NCI-H446 (cell line): ENCODE data around the gene TSC22D3.

Source experiments
- DNase-seq, 2 experiments: peaks; one replicate each; lab custom pipeline; 2025; lab: John Stamatoyannopoulos, UW

Gene TSC22D3

DNA sequence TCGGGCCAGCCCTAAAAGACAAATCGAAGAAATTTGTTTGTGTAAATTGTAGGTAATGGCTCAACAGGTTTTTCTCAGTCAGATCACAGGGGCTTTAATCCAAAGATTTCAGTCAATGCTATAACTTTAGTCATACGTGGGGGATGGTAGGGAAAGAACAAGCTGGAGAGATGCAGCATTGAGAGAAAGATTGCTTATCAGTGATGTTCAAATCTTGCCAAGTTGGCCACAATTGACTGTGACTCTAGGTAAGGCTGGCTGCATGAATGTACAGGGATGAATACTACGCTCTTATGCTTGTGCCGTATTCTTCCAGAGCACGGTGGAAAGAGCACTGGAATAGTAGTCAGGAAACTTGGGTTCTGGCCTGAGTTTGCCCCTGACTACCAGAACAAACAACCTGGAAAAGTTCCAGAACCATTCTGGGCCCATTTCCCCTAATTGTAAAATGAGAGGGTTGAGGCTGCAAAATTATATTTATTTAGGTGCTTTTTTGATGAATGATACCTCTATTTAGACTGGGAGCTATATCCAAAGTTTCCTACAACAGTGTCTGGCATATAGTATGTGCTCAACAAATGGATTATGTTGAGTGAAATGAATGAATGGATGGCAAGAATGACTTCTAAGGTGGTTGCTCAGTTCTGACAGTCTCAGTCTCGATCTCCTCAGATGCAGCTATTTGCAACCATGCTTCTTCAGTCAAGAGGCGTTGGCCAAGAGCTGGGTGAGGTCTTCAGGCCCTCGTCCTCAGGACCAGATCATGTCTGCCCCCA lies 44.4 kb downstream of the TSC22D3 start:
- no peak for DNase-seq

DNA sequence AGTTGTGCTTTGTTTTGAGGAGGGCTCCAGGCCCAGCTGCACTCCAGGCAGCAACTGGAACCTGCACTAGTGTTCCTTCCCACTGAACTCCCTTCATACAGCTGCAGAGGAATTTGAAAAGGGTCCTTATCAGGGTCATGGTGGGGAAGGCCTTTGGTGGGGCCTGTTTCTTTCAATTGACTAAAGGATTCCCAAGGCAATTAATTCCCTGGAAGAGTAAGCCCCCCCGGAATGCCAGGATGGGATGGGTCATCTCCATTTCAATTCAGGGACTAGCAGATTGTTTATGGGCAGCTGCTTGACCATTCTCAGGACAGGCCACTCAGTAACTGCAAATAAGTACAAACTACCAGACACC lies 45.3 kb downstream of the TSC22D3 start:
- no peak for DNase-seq

- DNase-seq: peak in 1 of 2 experiments; percentile 35
Observed at GRCh38 chrX:107729558-107730297, 45.9 kb downstream of the TSC22D3 start.

DNA sequence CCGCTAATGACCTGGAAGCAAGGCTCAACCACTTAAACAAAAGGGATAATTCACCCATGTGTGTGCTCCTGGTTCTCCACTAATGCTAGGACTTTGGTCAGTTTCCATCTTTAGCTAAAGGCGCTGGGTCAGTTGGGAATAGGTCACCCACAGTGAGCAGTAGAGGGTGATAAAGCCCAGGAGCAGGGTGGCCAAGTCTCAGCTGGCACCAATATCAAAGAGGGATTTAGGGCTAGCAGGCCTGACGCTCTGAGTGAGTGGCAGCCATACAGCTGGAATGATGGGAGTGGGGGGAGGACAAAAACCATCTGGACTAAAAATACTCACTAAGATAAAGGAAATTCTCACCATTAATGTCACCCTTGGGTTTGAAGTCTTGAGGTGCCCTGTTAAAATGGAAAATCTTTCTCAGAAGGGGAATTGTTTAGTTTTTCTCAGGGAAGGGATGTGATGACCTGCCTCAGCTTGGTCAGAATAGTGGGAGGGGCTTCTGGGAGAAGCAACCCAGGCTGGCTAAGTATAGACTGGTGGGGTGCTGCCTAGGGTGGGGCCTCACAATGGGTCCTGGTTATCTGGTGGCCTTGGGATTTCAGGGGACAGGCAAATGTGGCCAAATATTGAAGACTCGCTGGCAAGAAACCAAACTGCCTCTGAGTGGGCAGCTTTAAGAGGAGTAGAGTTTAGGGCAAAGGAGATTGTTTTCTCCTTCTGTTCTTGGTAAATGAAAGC lies 47.1 kb downstream of the TSC22D3 start:
- peak in 1 of 2 experiments; percentile 5 for DNase-seq

DNA sequence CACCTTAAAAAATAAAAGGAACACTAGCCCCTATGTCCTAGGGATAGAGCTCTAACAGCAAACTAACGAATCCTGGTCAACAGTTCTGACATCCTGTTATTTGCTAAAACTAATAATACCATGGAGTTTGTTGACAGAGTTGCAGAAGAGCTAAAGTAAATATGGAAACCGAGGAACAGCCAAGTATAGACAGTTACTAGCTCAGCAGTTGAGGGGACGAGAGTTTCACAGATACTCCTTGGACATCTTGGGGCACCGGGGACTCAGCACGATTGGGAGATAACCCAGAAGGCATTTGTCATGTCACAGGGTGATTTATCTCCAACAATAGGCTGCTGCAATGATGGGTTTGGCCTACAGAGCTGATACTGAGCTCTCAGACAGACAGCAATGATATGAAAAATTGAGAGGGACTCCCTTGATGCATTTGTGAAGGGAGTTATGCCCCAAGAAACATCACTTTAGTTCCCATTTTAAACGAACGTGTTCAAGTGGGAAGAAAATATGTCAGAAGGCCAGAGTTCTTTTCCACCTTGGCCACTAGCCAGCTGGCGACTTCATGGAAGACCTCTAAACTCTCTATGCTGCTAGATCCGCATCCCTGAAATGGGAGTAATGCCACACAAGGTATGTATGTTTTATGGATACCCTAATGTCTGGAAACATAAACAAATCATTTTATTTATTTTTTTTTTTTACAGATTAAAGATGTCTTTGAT lies 48.6 kb downstream of the TSC22D3 start:
- DNase-seq: peak in 1 of 2 experiments; percentile 2

DNA sequence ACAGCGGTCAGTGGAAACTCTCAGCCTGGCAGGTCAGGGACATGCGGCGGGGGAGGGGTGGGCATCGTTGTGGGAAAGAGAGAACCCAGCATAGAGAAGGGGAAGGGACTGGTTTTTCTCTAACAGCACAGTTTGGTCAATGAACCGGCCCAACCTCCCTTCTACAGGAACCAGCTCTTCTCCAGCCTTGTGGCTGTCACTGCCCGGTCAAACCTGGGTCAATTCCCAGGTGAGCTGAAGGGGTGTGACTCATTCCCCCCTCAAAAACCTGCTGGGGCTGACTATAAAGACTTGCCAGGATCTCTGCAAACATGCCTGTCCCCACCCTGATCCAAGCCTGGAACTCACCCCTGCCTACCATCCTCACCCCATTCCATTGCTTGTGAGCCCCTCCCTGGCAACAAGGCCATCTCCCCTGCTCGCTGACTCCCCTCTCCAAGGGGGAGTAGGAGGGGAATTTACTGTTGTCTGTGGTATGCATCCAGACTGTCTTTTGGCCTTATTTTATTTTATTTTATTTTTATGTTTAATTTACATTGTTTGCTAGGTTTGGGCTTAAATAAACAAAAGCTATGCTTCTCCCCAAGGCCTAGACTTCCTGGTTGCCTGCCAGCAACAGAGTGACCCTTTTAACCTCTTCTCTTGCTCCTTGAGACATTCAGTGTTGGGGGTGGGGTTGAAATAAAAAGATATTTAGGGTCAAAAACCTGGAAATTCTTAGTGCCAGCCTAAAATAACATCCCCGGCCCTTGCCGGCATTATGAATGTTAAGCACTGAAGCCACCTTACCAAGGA lies 49.6 kb downstream of the TSC22D3 start:
- no peak for DNase-seq

- peak in 1 of 2 experiments; percentile 28 for DNase-seq
Observed at GRCh38 chrX:107724653-107725052, 50.9 kb downstream of the TSC22D3 start.

DNA sequence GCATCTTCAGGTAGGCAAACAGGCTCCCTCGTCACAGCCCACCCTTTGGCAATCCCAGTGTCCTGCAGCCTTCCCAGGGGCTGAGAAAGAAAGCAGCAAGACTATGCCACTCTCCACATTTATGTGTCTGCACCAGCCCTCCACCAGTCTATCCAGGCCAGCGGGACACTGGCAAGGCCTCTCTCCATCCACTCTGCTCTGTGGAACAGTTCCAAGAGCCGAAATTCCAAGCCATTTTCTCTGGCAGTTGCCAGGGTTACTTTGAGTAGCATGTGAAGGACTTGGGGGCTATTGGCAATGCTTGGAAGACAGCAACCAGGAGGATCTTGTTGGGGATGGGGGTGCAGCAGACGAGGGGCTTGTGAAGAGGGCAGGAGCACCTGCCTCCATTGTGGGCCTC lies 52.1 kb downstream of the TSC22D3 start:
- DNase-seq: peak; percentile 43 to 59

DNA sequence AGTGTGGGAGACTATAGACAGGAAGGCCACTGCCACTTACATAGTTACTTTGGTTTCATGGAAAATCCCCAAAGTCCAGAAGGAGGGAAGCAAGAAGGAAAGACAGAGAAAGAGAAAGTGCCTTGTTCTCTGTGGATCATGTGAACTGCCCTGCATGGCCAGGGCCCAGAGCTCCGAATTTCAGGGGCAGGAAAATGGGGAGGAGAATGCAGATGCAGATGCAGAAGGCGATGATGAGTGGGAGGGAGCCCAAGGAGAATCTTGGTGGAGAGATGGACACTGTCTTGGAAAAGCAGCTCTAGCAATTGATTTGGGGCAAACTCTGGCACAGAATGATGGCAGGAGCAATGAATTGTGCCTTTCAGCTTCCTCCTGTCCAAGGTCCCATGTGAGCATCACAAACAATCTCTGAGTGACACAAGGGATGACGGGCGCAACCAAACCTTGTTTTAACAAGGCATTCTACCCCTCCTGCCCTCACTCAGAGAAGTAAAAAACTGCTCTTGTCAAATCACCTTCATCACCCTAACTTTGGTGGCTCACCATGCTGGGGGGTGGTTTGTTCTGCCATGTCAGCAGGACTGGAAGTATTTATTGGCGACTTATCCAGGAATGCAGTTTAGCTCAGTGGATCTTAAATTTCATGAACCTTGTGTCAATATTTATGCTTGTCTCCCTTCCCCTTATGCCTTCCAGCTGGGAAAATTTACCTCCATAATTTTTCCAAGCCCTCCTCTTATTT lies 53.5 kb downstream of the TSC22D3 start:
- no peak for DNase-seq

GRCh38 chrX:107721318-107721717 lies 54.3 kb downstream of the TSC22D3 start:
- no peak for DNase-seq

GRCh38 chrX:107718156-107718621 lies 57.4 kb downstream of the TSC22D3 start:
- peak; percentile 37 to 59 for DNase-seq

DNA sequence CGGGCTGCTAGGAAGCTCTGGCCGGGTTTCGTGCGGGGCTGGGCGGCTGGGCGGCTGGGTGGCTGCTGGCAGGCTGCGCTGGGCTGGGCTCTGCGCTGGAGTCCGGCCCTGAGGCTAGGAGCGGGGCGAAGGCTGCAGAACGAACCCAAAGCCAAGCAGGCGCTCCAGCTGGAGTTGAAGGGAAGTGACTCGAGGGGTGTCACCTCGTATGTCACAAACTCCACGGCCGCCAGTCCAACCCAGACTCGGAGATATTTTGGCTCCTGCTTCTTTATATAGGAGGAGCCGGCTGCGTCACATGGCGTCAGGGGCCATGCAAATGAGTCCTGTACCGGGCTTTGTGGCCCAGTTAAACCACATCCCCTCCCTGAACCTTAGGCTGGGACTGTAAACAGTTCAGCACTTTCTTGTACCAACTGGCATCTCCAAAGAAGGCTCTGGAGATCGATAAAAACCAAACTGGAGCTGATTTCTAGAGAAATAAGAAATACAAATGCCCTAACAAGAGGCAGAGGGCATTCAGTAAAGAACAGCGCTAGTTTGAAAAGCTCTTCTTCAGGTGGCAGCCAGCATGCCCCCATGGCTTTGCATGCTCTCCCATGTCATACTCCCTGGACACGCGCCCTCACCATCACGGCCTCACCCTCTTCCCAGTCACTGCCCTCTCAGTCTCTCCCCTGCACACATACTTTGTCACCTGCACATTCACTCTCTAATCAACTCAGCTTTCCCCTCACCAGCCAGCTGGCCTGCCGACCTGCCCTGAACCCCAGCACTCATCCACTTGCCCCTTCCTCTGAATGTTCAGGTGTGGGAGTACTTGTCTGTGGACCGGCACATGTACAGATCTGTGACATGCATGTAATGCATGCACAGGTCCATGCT lies 58.5 kb downstream of the TSC22D3 start:
- DNase-seq: peak in 1 of 2 experiments; percentile 55

DNA sequence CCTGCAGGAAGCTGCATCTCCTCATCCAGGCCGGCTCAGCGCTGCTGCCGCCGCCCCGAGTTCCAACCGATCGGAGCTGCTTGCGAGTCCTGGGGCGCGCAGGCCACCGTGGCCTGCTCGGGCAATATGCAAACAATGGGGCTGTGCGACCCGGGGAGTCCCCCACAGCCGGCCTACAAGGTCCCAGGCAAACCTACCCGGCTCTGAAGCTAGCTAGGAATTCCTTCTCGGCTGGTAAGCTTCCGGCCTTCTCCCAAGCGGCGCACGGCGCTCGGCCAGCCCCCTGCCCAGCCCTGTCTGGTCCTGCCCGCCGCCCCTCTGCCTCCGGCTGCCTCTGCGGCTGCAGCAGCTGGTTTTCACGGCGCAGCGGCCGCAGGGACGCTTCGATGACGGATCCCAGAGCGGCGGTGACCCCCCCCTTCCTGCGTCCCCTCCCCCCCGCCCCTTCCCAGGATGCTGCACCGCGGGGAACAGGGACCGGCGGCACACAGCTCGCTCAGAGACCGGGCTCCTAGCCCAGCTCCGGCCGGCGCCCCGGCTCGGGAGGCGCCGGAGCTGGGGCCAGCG lies 59.4 kb downstream of the TSC22D3 start:
- DNase-seq: no peak

DNA sequence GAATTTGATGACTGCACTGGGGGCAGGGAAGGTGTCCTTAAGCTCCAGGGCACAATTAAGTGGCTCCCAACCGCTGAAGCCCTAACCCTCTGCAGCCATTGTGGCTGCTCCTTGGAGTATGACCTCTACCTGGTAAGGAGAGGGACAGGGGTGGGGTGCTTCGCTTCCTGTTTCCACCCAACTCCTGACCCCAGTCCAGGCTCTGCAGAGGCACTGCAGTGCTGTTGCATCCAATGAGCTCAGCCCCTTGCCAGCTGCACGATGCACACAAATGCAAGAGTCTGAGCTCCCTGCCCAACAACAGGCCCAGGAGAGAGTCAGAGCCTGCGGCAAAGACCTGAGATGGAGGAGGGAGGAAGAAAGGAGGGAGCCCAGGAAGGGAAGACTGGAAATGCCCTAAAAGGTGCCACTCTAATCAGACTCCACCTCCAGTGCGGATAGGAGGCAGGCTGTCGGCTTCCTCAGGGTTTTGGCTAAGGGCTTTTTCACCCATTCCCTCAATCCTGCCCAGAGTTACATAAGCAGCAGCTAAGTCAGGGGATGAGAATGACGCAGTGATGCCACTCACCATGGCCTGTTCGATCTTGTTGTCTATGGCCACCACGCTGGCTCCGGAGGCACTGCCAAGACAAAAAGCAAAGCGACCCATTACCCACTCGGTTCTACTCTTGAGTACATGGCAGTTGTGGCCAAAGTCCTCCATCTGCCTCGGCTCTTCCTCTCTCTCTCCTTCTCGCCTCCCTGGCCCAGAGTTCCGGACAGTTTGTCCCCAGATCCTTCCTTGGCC lies 60.1 kb downstream of the TSC22D3 start:
- DNase-seq: no peak

DNA sequence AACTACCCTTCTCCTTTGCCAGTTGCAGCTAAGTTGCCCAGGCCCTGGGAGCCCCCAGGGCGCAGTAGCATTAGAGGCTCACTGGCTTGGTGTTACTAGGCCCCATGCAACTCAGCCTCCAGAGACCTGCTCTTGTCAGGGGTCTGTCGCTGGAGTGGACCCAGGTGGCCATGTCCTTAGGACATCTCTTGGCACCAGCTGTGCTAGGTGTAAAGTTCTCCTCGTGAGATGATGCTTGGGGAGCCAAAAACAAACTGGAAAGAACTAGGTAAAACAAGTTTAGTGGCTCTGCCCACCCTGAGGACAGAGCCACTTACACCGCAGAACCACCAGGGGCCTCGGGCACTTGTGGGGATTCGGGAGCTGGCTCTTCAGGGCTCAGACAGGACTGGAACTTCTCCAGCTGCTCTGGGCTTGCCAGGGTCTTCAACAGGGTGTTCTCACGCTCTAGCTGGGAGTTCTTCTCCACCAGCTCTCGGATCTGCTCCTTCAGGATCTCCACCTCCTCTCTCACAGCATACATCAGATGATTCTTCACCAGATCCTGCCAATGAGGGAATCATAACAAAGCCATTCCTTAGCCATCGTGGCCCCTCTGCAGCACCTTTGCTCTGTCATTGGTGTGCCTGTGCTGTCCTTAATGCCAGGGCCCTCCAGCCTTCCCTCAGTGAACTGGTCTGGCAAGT lies 61.2 kb downstream of the TSC22D3 start:
- no peak for DNase-seq

DNA sequence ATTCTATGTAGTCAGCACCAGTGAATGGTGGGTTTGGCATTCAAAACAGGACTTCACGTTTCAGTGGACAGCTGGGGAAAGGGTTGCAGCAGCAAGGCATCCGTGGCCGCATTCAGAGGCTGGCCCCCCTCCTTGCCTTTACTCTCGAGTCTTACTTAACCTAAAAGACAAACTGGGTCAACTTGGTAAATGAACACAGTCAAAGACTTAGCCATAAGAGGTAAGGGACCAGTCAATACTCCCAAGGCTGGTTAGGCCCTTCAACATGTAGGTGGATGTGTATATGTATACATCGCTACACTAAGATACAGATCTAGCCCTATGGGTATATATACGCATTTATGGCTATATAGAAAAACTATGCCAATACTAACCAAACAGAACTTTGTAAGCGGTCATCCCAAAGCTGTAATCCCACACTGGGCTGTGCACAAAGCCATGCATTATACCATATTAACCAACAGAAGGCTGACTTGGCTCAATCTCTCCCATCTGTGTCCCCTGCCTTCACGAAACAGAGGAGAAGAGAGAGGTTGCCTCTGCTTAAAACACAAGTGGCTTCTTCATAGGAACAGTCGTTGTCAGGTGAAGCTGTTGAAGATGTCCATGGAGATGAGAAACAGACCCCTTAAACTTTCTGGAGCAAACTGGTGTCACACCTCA lies 61.9 kb downstream of the TSC22D3 start:
- peak in 1 of 2 experiments; percentile 27 for DNase-seq

DNA sequence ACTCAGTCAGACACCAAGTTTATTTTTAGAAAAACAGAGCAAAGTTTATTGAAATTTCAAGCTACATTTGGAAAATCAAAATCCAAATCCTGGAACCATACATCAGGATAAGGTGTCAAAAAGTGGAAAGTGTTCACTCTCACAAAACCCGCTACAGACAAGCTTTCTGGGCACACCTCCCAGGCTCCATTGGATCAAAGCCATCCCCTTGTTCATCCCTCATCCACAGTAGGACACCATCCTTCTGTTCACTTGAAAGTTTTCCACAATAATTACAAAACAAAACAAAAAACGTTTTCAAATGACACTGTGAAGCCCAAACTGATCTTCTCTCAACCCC lies 62.4 kb downstream of the TSC22D3 start:
- peak; percentile 31 to 71 for DNase-seq
